HEK293 (cell line): ENCODE data around the gene EFCAB12.

Source experiments
- CTCF ChIA-PET: fragments of 350-600 bp; formaldehyde crosslinking; extraction: SDS; loops from one replicate; lab custom pipeline; 2021; ENCODE audit warnings: antibody characterized with exemption; lab: Yijun Ruan, JAX
- POLR2A ChIA-PET: fragments of 300-600 bp; formaldehyde crosslinking; extraction: SDS; loops from one replicate; lab custom pipeline; 2020; ENCODE audit warnings: antibody characterized with exemption, inconsistent platforms; lab: Yijun Ruan, JAX
- H3K27ac ChIP-seq: fragments of 200-500 bp; sonication (Bioruptor generic); 2 replicates; pipeline ENCODE4 v1.5.1; 2014; ENCODE audit warnings: low read depth, low read length, control low read depth, inconsistent platforms; ENCODE audit errors: extremely low read depth
- H3K36me3 ChIP-seq, 2 experiments: fragments of 200-500 bp in 1 of 2; sonication (Bioruptor generic) in 1 of 2; 1 replicate in 1 of 2; 2 replicates in 1 of 2; pipeline ENCODE4 v1.5.1; 2014 to 2017; ENCODE audit warnings: inconsistent platforms in 2 of 2, low read length in 2 of 2; ENCODE audit not compliant: control insufficient read depth in 2 of 2, insufficient read depth in 1 of 2
- H3K4me1 ChIP-seq: fragments of 200-500 bp; sonication (Bioruptor generic); 2 replicates; pipeline ENCODE4 v1.5.1; 2014; ENCODE audit warnings: mild to moderate bottlenecking, low read length, inconsistent platforms; ENCODE audit not compliant: control insufficient read depth, insufficient read depth
- H3K4me3 ChIP-seq: 2 replicates; pipeline ENCODE4 v1.5.1; 2011; ENCODE audit warnings: low read depth, mild to moderate bottlenecking, control low read depth, low read length, moderate library complexity
- H3K9me3 ChIP-seq: fragments of 200-500 bp; sonication (Bioruptor generic); 2 replicates; pipeline ENCODE4 v1.5.1; 2014; ENCODE audit warnings: low read depth, low read length, inconsistent platforms; ENCODE audit not compliant: control insufficient read depth, insufficient read depth
- AEBP2 ChIP-seq: fragments of 450-650 bp; formaldehyde crosslinking; IDR thresholded peaks from 2 replicates; pipeline ENCODE4 v1.5.1; 2016; ENCODE audit warnings: missing biosample characterization, missing genetic modification characterization, borderline replicate concordance
- FEZF1 ChIP-seq: fragments of 450-650 bp; formaldehyde crosslinking; IDR thresholded peaks from 2 replicates; pipeline ENCODE4 v1.5.1; 2016; ENCODE audit warnings: missing biosample characterization, missing genetic modification characterization
- HIC1 ChIP-seq: fragments of 450-650 bp; formaldehyde crosslinking; IDR thresholded peaks from 2 replicates; pipeline ENCODE4 v1.5.1; 2016; ENCODE audit warnings: missing biosample characterization, missing genetic modification characterization
- HOXC10 ChIP-seq: sonication (generic); formaldehyde crosslinking; IDR thresholded peaks from 2 replicates; pipeline ENCODE4 v1.8.1; 2023; ENCODE audit warnings: mild to moderate bottlenecking, missing genetic modification reagents
- REPIN1 ChIP-seq: fragments of 450-650 bp; formaldehyde crosslinking; IDR thresholded peaks from 2 replicates; pipeline ENCODE4 v1.5.1; 2017; ENCODE audit warnings: missing biosample characterization, missing genetic modification characterization, low read depth
- ZFHX2 ChIP-seq: fragments of 450-650 bp; formaldehyde crosslinking; conservative IDR thresholded peaks from 2 replicates; pipeline ENCODE4 v1.5.1; 2016; ENCODE audit warnings: missing biosample characterization, missing genetic modification characterization
- ZNF157 ChIP-seq: fragments of 450-650 bp; formaldehyde crosslinking; IDR thresholded peaks from 2 replicates; pipeline ENCODE4 v1.5.1; 2016; ENCODE audit warnings: missing biosample characterization, missing genetic modification characterization
- ZNF19 ChIP-seq: fragments of 450-650 bp; formaldehyde crosslinking; IDR thresholded peaks from 2 replicates; pipeline ENCODE4; 2016; ENCODE audit warnings: missing biosample characterization, missing genetic modification characterization, low read depth
- ZNF280C ChIP-seq: fragments of 450-650 bp; formaldehyde crosslinking; IDR thresholded peaks from 2 replicates; pipeline ENCODE4 v1.5.1; 2016; ENCODE audit warnings: missing biosample characterization, missing genetic modification characterization
- ZNF311 ChIP-seq: fragments of 450-650 bp; formaldehyde crosslinking; IDR thresholded peaks from 2 replicates; pipeline ENCODE4 v1.5.1; 2017; ENCODE audit warnings: missing biosample characterization, missing genetic modification characterization, borderline replicate concordance
- ZNF335 ChIP-seq: fragments of 450-650 bp; formaldehyde crosslinking; conservative IDR thresholded peaks from 2 replicates; pipeline ENCODE4 v1.5.1; 2016; ENCODE audit warnings: missing biosample characterization, missing genetic modification characterization
- ZNF37A ChIP-seq: fragments of 450-650 bp; IDR thresholded peaks from 2 replicates; pipeline ENCODE4 v1.5.1; 2018; ENCODE audit warnings: missing biosample characterization, missing genetic modification characterization
- ZNF426 ChIP-seq: fragments of 450-650 bp; formaldehyde crosslinking; IDR thresholded peaks from 2 replicates; pipeline ENCODE4 v1.5.1; 2017; ENCODE audit warnings: missing biosample characterization, missing genetic modification characterization, mild to moderate bottlenecking, inconsistent platforms, moderate library complexity
- ZNF473 ChIP-seq: fragments of 450-650 bp; formaldehyde crosslinking; IDR thresholded peaks from 2 replicates; pipeline ENCODE4 v1.5.1; 2017; ENCODE audit warnings: missing biosample characterization, missing genetic modification characterization
- ZNF558 ChIP-seq: fragments of 450-650 bp; formaldehyde crosslinking; IDR thresholded peaks from 2 replicates; pipeline ENCODE4 v1.5.1; 2016; ENCODE audit warnings: missing biosample characterization, missing genetic modification characterization
- ZNF596 ChIP-seq: fragments of 450-650 bp; IDR thresholded peaks from 2 replicates; pipeline ENCODE4 v1.5.0; 2018; ENCODE audit warnings: missing biosample characterization, mild to moderate bottlenecking, missing genetic modification characterization, moderate library complexity
- ZNF610 ChIP-seq: fragments of 450-650 bp; formaldehyde crosslinking; IDR thresholded peaks from 2 replicates; pipeline ENCODE4 v1.5.1; 2016; ENCODE audit warnings: missing biosample characterization, missing genetic modification characterization, borderline replicate concordance
- ZNF626 ChIP-seq: fragments of 450-650 bp; sonication (Bioruptor Pico); formaldehyde crosslinking; IDR thresholded peaks from 2 replicates; pipeline ENCODE4 v1.5.1; 2018; ENCODE audit warnings: missing biosample characterization, missing genetic modification characterization, inconsistent platforms
- ZNF692 ChIP-seq: fragments of 450-650 bp; formaldehyde crosslinking; IDR thresholded peaks from 2 replicates; pipeline ENCODE4 v1.5.1; 2016; ENCODE audit warnings: missing biosample characterization, missing genetic modification characterization
- ZNF776 ChIP-seq: fragments of 450-650 bp; formaldehyde crosslinking; IDR thresholded peaks from 2 replicates; pipeline ENCODE4 v1.5.0; 2017; ENCODE audit warnings: missing biosample characterization, missing genetic modification characterization, borderline replicate concordance
- ZNF792 ChIP-seq: fragments of 450-650 bp; formaldehyde crosslinking; IDR thresholded peaks from 2 replicates; pipeline ENCODE4 v1.5.1; 2016; ENCODE audit warnings: missing biosample characterization, missing genetic modification characterization
- ZNF837 ChIP-seq: fragments of 450-650 bp; formaldehyde crosslinking; IDR thresholded peaks from 2 replicates; pipeline ENCODE4 v1.5.1; 2016; ENCODE audit warnings: missing biosample characterization, missing genetic modification characterization
- ZSCAN5A ChIP-seq: fragments of 450-650 bp; formaldehyde crosslinking; IDR thresholded peaks from 2 replicates; pipeline ENCODE4 v1.5.1; 2016; ENCODE audit warnings: missing biosample characterization, missing genetic modification characterization

Gene EFCAB12

GRCh38 chr3:129421988-129422745, 6.3 kb downstream of the EFCAB12 start (continued):
- TF ChIP-seq ZNF280C (tag by site-specific recombination) (no peak), FEZF1 (tag by site-specific recombination) (no peak), ZNF157 (tag by site-specific recombination) (no peak), HIC1 (tag by site-specific recombination) (no peak), ZNF596 (tag by site-specific recombination) (no peak), ZNF610 (tag by site-specific recombination) (no peak), ZSCAN5A (tag by site-specific recombination) (no peak)
- TF ChIP-seq, all 188 proteins: peak for 0

GRCh38 chr3:129421236-129421883, 7.1 kb downstream of the EFCAB12 start:
- H3K9me3 ChIP-seq: no peaks in the 10 kb centered on the region
- no peak overlapping the region for H3K27ac ChIP-seq
- no peaks in the 10 kb centered on the region for H3K4me1 ChIP-seq
- POLR2A ChIA-PET: no interaction called here
- TF ChIP-seq ZNF37A (tag by site-specific recombination): no peak
- no peak for TF ChIP-seq REPIN1 (tag by site-specific recombination)
- TF ChIP-seq ZNF837 (tag by site-specific recombination): no peak
- no peak for TF ChIP-seq AEBP2 (tag by site-specific recombination)
- no peak for TF ChIP-seq ZNF426 (tag by site-specific recombination)
- no peak for TF ChIP-seq ZNF19 (tag by site-specific recombination)
- TF ChIP-seq ZNF558 (tag by site-specific recombination): no peak
- no peak for TF ChIP-seq ZNF335 (tag by site-specific recombination)
- TF ChIP-seq ZNF311 (tag by site-specific recombination): no peak
- TF ChIP-seq ZNF280C (tag by site-specific recombination): no peak
- no peak for TF ChIP-seq ZNF692 (tag by site-specific recombination)
- TF ChIP-seq ZNF626 (tag by site-specific recombination): no peak
- TF ChIP-seq ZFHX2: no peak
- no peak for TF ChIP-seq HOXC10 (CRISPR knock-in tag)
- TF ChIP-seq ZNF473: no peak
- no peak for TF ChIP-seq ZNF776 (tag by site-specific recombination)
- TF ChIP-seq ZNF792 (tag by site-specific recombination): no peak
- TF ChIP-seq, all 188 proteins: peak for 0
- Histone ChIP-seq H3K4me3 (no peak overlapping the region), H3K36me3 (no peaks in the 10 kb centered on the region)
- CTCF ChIA-PET: interaction anchor here (2.6 kb wide), 1 partner anchor 38 kb away, joined by 8 read pairs; no protein-coding TSS in a partner anchor
